Keratinocyte (primary cell): Measurements from ENCODE around the gene TRIM65. TPM values are rescaled to one million over a fixed set of nuclear protein-coding genes. Genes with fewer than 3 reads are reported as not detected.

Source experiments
- DNase-seq: peaks from one replicate; pipeline ENCODE4 v3.0.0-alpha.2; 2011; ENCODE audit warnings: low read depth, missing footprints, low spot score
- FAIRE-seq: peaks from 2 replicates; lab custom pipeline; 2011; peaks lifted over from hg19 to GRCh38; lab: Jason Lieb, UNC
- H2AFZ ChIP-seq: 2 replicates; pipeline ENCODE4 v1.6.0; 2012; ENCODE audit warnings: low read length, control low read depth, inconsistent platforms; ENCODE audit not compliant: control insufficient read depth
- H3K27ac ChIP-seq: 2 replicates; pipeline ENCODE4 v1.5.1; 2011; ENCODE audit warnings: low read length; ENCODE audit not compliant: control insufficient read depth, insufficient read depth
- H3K27me3 ChIP-seq: 3 replicates; pipeline ENCODE4 v1.6.0; 2011; ENCODE audit warnings: low read length; ENCODE audit not compliant: control insufficient read depth, insufficient read depth; ENCODE audit errors: extremely low read depth
- H3K36me3 ChIP-seq, 2 experiments: 2 replicates in 1 of 2; 3 replicates in 1 of 2; pipeline ENCODE4 v1.5.1; 2011; ENCODE audit warnings: low read length in 2 of 2, mild to moderate bottlenecking in 1 of 2; ENCODE audit not compliant: control insufficient read depth in 2 of 2, insufficient read depth in 2 of 2; ENCODE audit errors: extremely low read depth in 1 of 2
- H3K4me1 ChIP-seq: 3 replicates; pipeline ENCODE4 v1.5.1; 2011; ENCODE audit warnings: low read length; ENCODE audit not compliant: control insufficient read depth, insufficient read depth; ENCODE audit errors: extremely low read depth
- H3K4me2 ChIP-seq: 3 replicates; pipeline ENCODE4 v1.6.0; 2011; ENCODE audit warnings: low read depth, low read length; ENCODE audit not compliant: control insufficient read depth, insufficient read depth; ENCODE audit errors: extremely low read depth
- H3K4me3 ChIP-seq, 3 experiments: fragments of 200-600 bp in 1 of 3; sonication (generic) in 1 of 3; 2 replicates in 2 of 3; 3 replicates in 1 of 3; pipeline ENCODE4 v1.5.1; 2011 to 2016; ENCODE audit warnings: low read length in 3 of 3, mild to moderate bottlenecking in 3 of 3, control low read depth in 2 of 3, inconsistent platforms in 1 of 3, low read depth in 1 of 3, mixed read lengths in 1 of 3, mixed run types in 1 of 3, moderate library complexity in 1 of 3; ENCODE audit not compliant: control insufficient read depth in 2 of 3, insufficient read depth in 2 of 3; ENCODE audit errors: extremely low read depth in 1 of 3
- H3K79me2 ChIP-seq: 2 replicates; pipeline ENCODE4 v1.6.0; 2012; ENCODE audit warnings: low read length; ENCODE audit not compliant: control insufficient read depth, insufficient read depth
- H3K9ac ChIP-seq: 3 replicates; pipeline ENCODE4 v1.6.0; 2011; ENCODE audit warnings: low read length; ENCODE audit not compliant: control insufficient read depth, insufficient read depth; ENCODE audit errors: extremely low read depth
- H3K9me1 ChIP-seq: 3 replicates; pipeline ENCODE4 v1.6.0; 2011; ENCODE audit warnings: low read length; ENCODE audit not compliant: control insufficient read depth, insufficient read depth; ENCODE audit errors: extremely low read depth
- H3K9me3 ChIP-seq: 2 replicates; pipeline ENCODE4 v1.5.1; 2012; ENCODE audit warnings: low read depth, low read length; ENCODE audit not compliant: control insufficient read depth
- H4K20me1 ChIP-seq: 3 replicates; pipeline ENCODE4 v1.6.0; 2011; ENCODE audit warnings: low read length; ENCODE audit not compliant: control insufficient read depth, insufficient read depth; ENCODE audit errors: extremely low read depth
- CTCF ChIP-seq, 3 experiments: IDR thresholded peaks in 1 of 3; conservative IDR thresholded peaks in 1 of 3; optimal IDR thresholded peaks in 1 of 3; 2 replicates in 2 of 3; 3 replicates in 1 of 3; pipeline versions ENCODE3 to v1.5.1; 2011; ENCODE audit warnings: low read length in 3 of 3, mild to moderate bottlenecking in 3 of 3, moderate library complexity in 2 of 3, control low read depth in 1 of 3, inconsistent platforms in 1 of 3; ENCODE audit not compliant: insufficient read depth in 2 of 3; ENCODE audit errors: extremely low read depth in 1 of 3
- EZH2 ChIP-seq: IDR thresholded peaks from one replicate; pipeline ENCODE4 v1.6.1; 2012; ENCODE audit warnings: inconsistent platforms, mild to moderate bottlenecking, low read length, moderate library complexity
- dilution Hi-C: fragments of 300-500 bp; cut with MboI; formaldehyde crosslinking; loops from one replicate; pipeline ENCODE4 v1.7.0; 2020; ENCODE audit warnings: low sequenced_read_pairs; ENCODE audit not compliant: extremely low pct_ligation_motif_present
- polyA plus RNA-seq, 5 experiments: library from polyadenylated mRNA; depleted of rRNA in 3 of 5; stranded (reverse) in 3 of 5; stranded (forward) in 1 of 5; unstranded in 1 of 5; fragments of >200 nt; gene quantifications; 1 replicate in 1 of 5; 2 replicates in 3 of 5; 3 replicates in 1 of 5; pipeline versions ENCODE4 v1.2.1 to v1.2.3, GENCODE V29; 2011 to 2012; ENCODE audit warnings: missing spikeins in 2 of 5, low read depth in 1 of 5, low replicate concordance in 1 of 5

TRIM65 gene
- polyA plus RNA-seq, 1 donor (not counting 4 experiments of a cell fraction or from before 2014, with no cell fraction given), result 7.8 TPM

DNA sequence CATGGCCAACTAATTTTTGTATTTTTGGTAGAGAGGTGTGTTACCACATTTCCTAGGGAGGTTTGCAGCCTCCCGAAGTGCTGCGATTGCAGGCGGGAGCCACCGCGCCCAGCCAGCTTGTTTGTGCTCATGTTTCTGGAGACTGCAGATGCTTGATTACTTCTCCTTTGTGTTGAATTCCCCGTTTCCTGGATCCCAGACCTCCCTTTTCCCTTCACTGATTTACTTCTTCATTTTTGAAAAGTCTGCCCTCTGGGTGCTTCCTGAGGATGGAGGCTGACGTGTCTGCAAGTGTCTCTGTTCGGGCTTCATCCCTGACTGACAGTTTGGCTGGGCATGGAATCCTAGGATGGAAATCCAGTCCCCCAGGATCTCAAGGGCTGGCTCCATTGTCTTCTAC is 11.3 kb downstream of the TRIM65 start:
- FAIRE-seq (no peak), DNase-seq (no peak)
- Histone ChIP-seq H3K9ac (no peak overlapping the region), H3K4me1 (no peaks in the 10 kb centered on the region), H3K27ac (no peak overlapping the region), H3K9me3 (no peaks in the 10 kb centered on the region), H2AFZ (no peak overlapping the region), H3K36me3 (no peaks in the 10 kb centered on the region), H3K79me2 (no peaks in the 10 kb centered on the region), H3K27me3 (peaks cover 2% of the 10 kb centered on the region), H3K4me2 (no peak overlapping the region), H4K20me1 (no peaks in the 10 kb centered on the region), H3K9me1 (no peaks in the 10 kb centered on the region), H3K4me3 (no peak overlapping the region)
- dilution Hi-C loops, result no loop called here
- no peak for TF ChIP-seq EZH2
- TF ChIP-seq CTCF (optimal IDR thresholded peaks at IDR 0.05 in 1 of 3, IDR thresholded peaks at IDR 0.05 in 1 of 3, conservative IDR thresholded peaks at IDR 0.05 in 1 of 3; ENCODE audit: extremely low read depth in 1 of 3, insufficient read depth in 2 of 3, low read length in 3 of 3), result no peak

DNA sequence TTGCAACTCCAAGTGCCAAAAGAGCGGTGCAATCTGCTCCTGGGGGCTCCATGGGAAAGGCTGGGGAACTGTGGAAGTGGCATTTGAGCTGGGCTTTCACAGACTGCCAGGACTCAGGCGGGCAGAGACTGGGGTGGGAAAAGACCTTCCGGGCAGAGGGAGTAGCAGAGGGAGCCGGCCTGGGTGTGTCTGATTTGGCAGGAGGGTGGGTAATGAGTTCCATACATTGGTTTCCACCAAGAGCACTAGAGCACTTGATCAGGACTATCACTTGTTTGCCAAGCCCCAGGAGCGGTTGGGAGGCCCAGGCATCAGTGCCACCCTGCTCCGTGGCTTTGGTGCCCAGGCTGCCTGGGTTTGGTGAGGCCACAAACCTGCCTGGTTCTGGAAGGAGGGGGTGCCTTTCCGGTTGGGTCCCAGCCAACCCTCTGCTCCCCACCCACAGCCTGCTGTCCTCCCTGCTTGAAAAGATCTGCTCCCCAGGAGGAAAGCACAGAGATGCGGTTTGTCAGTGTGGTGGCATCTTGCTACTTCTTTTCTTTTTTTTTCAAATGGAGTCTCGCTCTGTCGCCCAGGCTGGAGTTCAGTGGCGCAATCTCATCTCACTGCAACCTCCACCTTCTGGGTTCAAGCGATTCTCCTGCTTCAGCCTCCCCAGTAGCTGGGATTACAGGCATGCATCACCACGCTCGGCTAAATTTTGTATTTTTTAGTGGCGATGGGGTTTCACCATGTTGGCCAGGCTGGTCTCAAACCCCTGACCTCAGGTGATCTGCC is 14.9 kb downstream of the TRIM65 start:
- DNase-seq (no peak), FAIRE-seq (no peak)
- Histone ChIP-seq H3K36me3 (no peaks in the 10 kb centered on the region), H3K9me3 (no peaks in the 10 kb centered on the region), H3K4me2 (no peak overlapping the region), H2AFZ (no peak overlapping the region), H3K4me3 (no peak overlapping the region), H3K79me2 (no peaks in the 10 kb centered on the region), H3K27me3 (peaks cover 2% of the 10 kb centered on the region), H3K9me1 (no peaks in the 10 kb centered on the region), H3K27ac (no peak overlapping the region), H3K4me1 (peaks cover 12% of the 10 kb centered on the region), H3K9ac (no peak overlapping the region), H4K20me1 (no peaks in the 10 kb centered on the region)
- no peak for TF ChIP-seq EZH2
- no peak for TF ChIP-seq CTCF (optimal IDR thresholded peaks at IDR 0.05 in 1 of 3, IDR thresholded peaks at IDR 0.05 in 1 of 3, conservative IDR thresholded peaks at IDR 0.05 in 1 of 3; ENCODE audit: extremely low read depth in 1 of 3, insufficient read depth in 2 of 3, low read length in 3 of 3)
- dilution Hi-C loops, result no loop called here
